ENCODE data around the gene ATAD3C. TPM values are rescaled to one million over a fixed set of nuclear protein-coding genes. Genes with fewer than 3 reads are reported as not detected.
"Not testable (repeated sequence)": the region's sequence is repeated elsewhere in the genome, so short reads cannot be mapped to it uniquely, and the experiment has no call there.

ATAD3C gene
- total RNA-seq, 5 donors from 2014 or later (not counting 1 experiment from before 2014, with no cell fraction given) = 0.59 to 3.1 (median 1.4) TPM

- POLR2A ChIA-PET = interaction anchor here in 1 of 2 donors (0.6 kb wide), 1 partner anchor 13 kb away, joined by 3 read pairs; no protein-coding TSS in a partner anchor
- H3K27ac Mint-ChIP-seq; H3K36me3 Mint-ChIP-seq; H3K27me3 Mint-ChIP-seq; H3K4me3 ChIP-seq (ENCODE audit: control insufficient read depth in 1 of 2, extremely low read depth in 1 of 2, low read length in 1 of 2); H3K4me3 Mint-ChIP-seq; H3K9me3 Mint-ChIP-seq; H3K9me3 ChIP-seq; H3K27ac ChIP-seq (ENCODE audit: low read length); CTCF ChIA-PET; H3K27me3 ChIP-seq (replicated peaks in 1 of 2; ENCODE audit: control insufficient read depth in 2 of 2, extremely low read depth in 1 of 2, insufficient read depth in 2 of 2, low read length in 1 of 2); ATAC-seq (replicated peaks in 1 of 4); DNase-seq: not testable (repeated sequence)
- Histone ChIP-seq H3K4me1 (ENCODE audit: control insufficient read depth in 1 of 2, extremely low read depth in 1 of 2, insufficient read depth in 2 of 2, low read length in 2 of 2) (peaks cover 11 to 33% of the 10 kb centered on the region in 2 experiments), H3K36me3 (ENCODE audit: control insufficient read depth in 2 of 2, extremely low read depth in 1 of 2, insufficient read depth in 1 of 2, low read length in 1 of 2) (peaks cover 0 to 12% of the 10 kb centered on the region in 2 donors)
- no CpG with 5 or more reads among the region's 8 CpGs for WGBS (ENCODE audit: insufficient coverage)
- peaks cover 25 to 35% (median 32%) of the 10 kb centered on the region in 3 donors for H3K4me1 Mint-ChIP-seq
These were observed 39.3 kb upstream of the ATAD3C start for GRCh38 chr1:1410238-1410637.

GRCh38 chr1:1411626-1412025, 37.9 kb upstream of the ATAD3C start:
- Mint-ChIP-seq H3K27me3 (no peaks in the 10 kb centered on the region), H3K4me1 (peaks cover 13 to 22% (median 21%) of the 10 kb centered on the region in 3 donors), H3K4me3 (no peak overlapping the region), H3K36me3 (no peaks in the 10 kb centered on the region), H3K9me3 (peaks cover 0 to 5% (median 0%) of the 10 kb centered on the region in 3 donors), H3K27ac (peak overlapping the region in 1 of 2 donors; percentile 31)
- Histone ChIP-seq H3K36me3 (ENCODE audit: control insufficient read depth in 2 of 2, extremely low read depth in 1 of 2, insufficient read depth in 1 of 2, low read length in 1 of 2) (no peaks in the 10 kb centered on the region), H3K4me1 (ENCODE audit: control insufficient read depth in 1 of 2, extremely low read depth in 1 of 2, insufficient read depth in 2 of 2, low read length in 2 of 2) (peaks cover 6 to 19% of the 10 kb centered on the region in 2 experiments), H3K27ac (ENCODE audit: low read length) (no peak overlapping the region), H3K27me3 (replicated peaks in 1 of 2; ENCODE audit: control insufficient read depth in 2 of 2, extremely low read depth in 1 of 2, insufficient read depth in 2 of 2, low read length in 1 of 2) (no peaks in the 10 kb centered on the region), H3K9me3 (no peaks in the 10 kb centered on the region), H3K4me3 (ENCODE audit: control insufficient read depth in 1 of 2, extremely low read depth in 1 of 2, low read length in 1 of 2) (no peak overlapping the region)
- ATAC-seq (replicated peaks in 1 of 4) (no peak), DNase-seq (no peak)
- CTCF ChIA-PET = no interaction called here
- 97% methylated on average over 12 of the region's 13 CpGs for WGBS (ENCODE audit: insufficient coverage)
- POLR2A ChIA-PET = no interaction called here

GRCh38 chr1:1412311-1412902, 37.1 kb upstream of the ATAD3C start:
- H3K9me3 ChIP-seq; H3K27me3 Mint-ChIP-seq; ATAC-seq (replicated peaks in 1 of 4); H3K36me3 ChIP-seq (ENCODE audit: control insufficient read depth in 2 of 2, extremely low read depth in 1 of 2, insufficient read depth in 1 of 2, low read length in 1 of 2); H3K4me3 Mint-ChIP-seq; H3K4me3 ChIP-seq (ENCODE audit: control insufficient read depth in 1 of 2, extremely low read depth in 1 of 2, low read length in 1 of 2); H3K27ac ChIP-seq (ENCODE audit: low read length); H3K9me3 Mint-ChIP-seq; DNase-seq; POLR2A ChIA-PET; H3K36me3 Mint-ChIP-seq; H3K27me3 ChIP-seq (replicated peaks in 1 of 2; ENCODE audit: control insufficient read depth in 2 of 2, extremely low read depth in 1 of 2, insufficient read depth in 2 of 2, low read length in 1 of 2); H3K27ac Mint-ChIP-seq; CTCF ChIA-PET: not testable (repeated sequence)
- peaks cover 6 to 18% of the 10 kb centered on the region in 2 experiments for H3K4me1 ChIP-seq (ENCODE audit: control insufficient read depth in 1 of 2, extremely low read depth in 1 of 2, insufficient read depth in 2 of 2, low read length in 2 of 2)
- WGBS (ENCODE audit: insufficient coverage) = 96% methylated on average over 5 of the region's 11 CpGs
- H3K4me1 Mint-ChIP-seq = peaks cover 13 to 19% (median 18%) of the 10 kb centered on the region in 3 donors

GRCh38 chr1:1415751-1416150, 33.7 kb upstream of the ATAD3C start:
- H3K36me3 Mint-ChIP-seq = no peaks in the 10 kb centered on the region
- H3K27ac ChIP-seq (ENCODE audit: low read length) = no peak overlapping the region
- no peak overlapping the region for H3K27ac Mint-ChIP-seq
- ChIA-PET CTCF (no interaction called here), POLR2A (no interaction called here)
- peaks cover 0 to 11% of the 10 kb centered on the region in 2 experiments for H3K27me3 ChIP-seq (replicated peaks in 1 of 2; ENCODE audit: control insufficient read depth in 2 of 2, extremely low read depth in 1 of 2, insufficient read depth in 2 of 2, low read length in 1 of 2)
- DNase-seq = no peak
- peaks cover 0 to under 1% of the 10 kb centered on the region in 2 experiments for H3K4me1 ChIP-seq (ENCODE audit: control insufficient read depth in 1 of 2, extremely low read depth in 1 of 2, insufficient read depth in 2 of 2, low read length in 2 of 2)
- H3K9me3 ChIP-seq = no peaks in the 10 kb centered on the region
- H3K4me3 ChIP-seq (ENCODE audit: control insufficient read depth in 1 of 2, extremely low read depth in 1 of 2, low read length in 1 of 2) = no peak overlapping the region
- H3K4me3 Mint-ChIP-seq = no peak overlapping the region
- ATAC-seq (replicated peaks in 1 of 4) = no peak
- H3K4me1 Mint-ChIP-seq = peaks cover 2 to 6% (median 5%) of the 10 kb centered on the region in 3 donors
- no peaks in the 10 kb centered on the region for H3K36me3 ChIP-seq (ENCODE audit: control insufficient read depth in 2 of 2, extremely low read depth in 1 of 2, insufficient read depth in 1 of 2, low read length in 1 of 2)
- H3K9me3 Mint-ChIP-seq = peaks cover 0 to 5% (median 0%) of the 10 kb centered on the region in 3 donors
- WGBS (ENCODE audit: insufficient coverage) = 89% methylated on average over 10 of the region's 13 CpGs
- peaks cover 0 to 4% of the 10 kb centered on the region in 2 donors for H3K27me3 Mint-ChIP-seq

GRCh38 chr1:1417396-1417795, 32.1 kb upstream of the ATAD3C start:
- peaks cover 4 to 13% of the 10 kb centered on the region in 2 donors for H3K27me3 Mint-ChIP-seq
- H3K4me3 ChIP-seq (ENCODE audit: control insufficient read depth in 1 of 2, extremely low read depth in 1 of 2, low read length in 1 of 2); POLR2A ChIA-PET; H3K4me1 Mint-ChIP-seq; H3K9me3 ChIP-seq; H3K36me3 ChIP-seq (ENCODE audit: control insufficient read depth in 2 of 2, extremely low read depth in 1 of 2, insufficient read depth in 1 of 2, low read length in 1 of 2); CTCF ChIA-PET; ATAC-seq (replicated peaks in 1 of 4); H3K4me1 ChIP-seq (ENCODE audit: control insufficient read depth in 1 of 2, extremely low read depth in 1 of 2, insufficient read depth in 2 of 2, low read length in 2 of 2); H3K9me3 Mint-ChIP-seq; DNase-seq; H3K27ac Mint-ChIP-seq; H3K27ac ChIP-seq (ENCODE audit: low read length); H3K36me3 Mint-ChIP-seq; H3K4me3 Mint-ChIP-seq: not testable (repeated sequence)
- peaks cover 0 to 27% of the 10 kb centered on the region in 2 experiments for H3K27me3 ChIP-seq (replicated peaks in 1 of 2; ENCODE audit: control insufficient read depth in 2 of 2, extremely low read depth in 1 of 2, insufficient read depth in 2 of 2, low read length in 1 of 2)
- WGBS (ENCODE audit: insufficient coverage) = no CpG with 5 or more reads among the region's 5 CpGs

DNA sequence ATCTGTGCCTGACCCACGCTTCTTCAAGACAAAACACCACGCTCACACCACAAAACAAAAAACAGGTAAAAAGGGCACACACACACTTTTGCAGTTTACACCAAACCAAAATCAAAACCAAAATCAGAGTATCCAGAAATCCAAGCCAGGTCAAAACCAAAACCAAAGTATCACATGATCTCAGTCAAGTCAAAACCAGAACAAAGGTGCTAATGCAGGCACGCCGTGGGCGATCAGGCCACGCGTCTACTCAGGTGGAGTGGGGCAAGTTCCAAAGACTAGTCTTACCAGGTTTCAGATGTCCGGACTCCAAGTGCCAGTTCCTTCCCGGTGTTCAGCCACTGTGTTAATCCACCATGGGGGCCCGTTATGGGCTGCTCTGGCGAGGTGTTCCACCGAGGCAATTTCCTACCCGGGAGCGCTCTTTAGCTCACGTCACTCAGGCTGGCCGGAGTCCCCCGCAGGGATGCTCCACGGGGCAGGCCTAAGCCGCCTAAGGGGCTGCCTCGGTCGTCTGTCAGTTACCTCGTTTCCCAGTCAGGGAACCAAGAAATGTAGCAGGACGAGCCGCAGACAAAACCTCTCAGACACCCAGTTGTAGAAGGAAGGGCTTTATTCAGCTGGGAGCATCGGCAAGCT, 31.5 kb upstream of the ATAD3C start:
- H3K4me3 ChIP-seq (ENCODE audit: control insufficient read depth in 1 of 2, extremely low read depth in 1 of 2, low read length in 1 of 2); H3K27ac ChIP-seq (ENCODE audit: low read length); H3K9me3 Mint-ChIP-seq; CTCF ChIA-PET; DNase-seq; H3K27ac Mint-ChIP-seq; H3K4me1 ChIP-seq (ENCODE audit: control insufficient read depth in 1 of 2, extremely low read depth in 1 of 2, insufficient read depth in 2 of 2, low read length in 2 of 2); H3K36me3 ChIP-seq (ENCODE audit: control insufficient read depth in 2 of 2, extremely low read depth in 1 of 2, insufficient read depth in 1 of 2, low read length in 1 of 2); POLR2A ChIA-PET; ATAC-seq (replicated peaks in 1 of 4); H3K36me3 Mint-ChIP-seq; H3K4me1 Mint-ChIP-seq; H3K9me3 ChIP-seq: not testable (repeated sequence)
- WGBS (ENCODE audit: insufficient coverage) = 72% methylated on average over 14 of the region's 25 CpGs
- peaks cover 0 to 32% of the 10 kb centered on the region in 2 experiments for H3K27me3 ChIP-seq (replicated peaks in 1 of 2; ENCODE audit: control insufficient read depth in 2 of 2, extremely low read depth in 1 of 2, insufficient read depth in 2 of 2, low read length in 1 of 2)
- peak overlapping the region in 1 of 3 donors; percentile 15 for H3K4me3 Mint-ChIP-seq
- peaks cover 7 to 19% of the 10 kb centered on the region in 2 donors for H3K27me3 Mint-ChIP-seq
